SU-DHL-6 (cell line): ENCODE results near the gene SNRNP70.

Experiments
- H2AFZ ChIP-seq: fragments of 200-600 bp; sonication (generic); 2 replicates; pipeline ENCODE4 v1.6.1; 2014; ENCODE audit warnings: low read depth, mild to moderate bottlenecking, moderate library complexity, mixed read lengths, antibody characterized with exemption, low read length; ENCODE audit not compliant: severe bottlenecking
- H3F3A ChIP-seq: fragments of 200-600 bp; shearing (Covaris generic); 2 replicates; pipeline ENCODE4 v1.6.0; 2016; ENCODE audit warnings: antibody characterized with exemption, mild to moderate bottlenecking; ENCODE audit not compliant: insufficient read depth
- H3K27ac ChIP-seq: fragments of 200-600 bp; sonication (generic); 2 replicates; pipeline ENCODE4 v1.5.1; 2016; ENCODE audit warnings: low read depth, mild to moderate bottlenecking, low read length, moderate library complexity, mixed read lengths
- H3K27me3 ChIP-seq: fragments of 200-600 bp; sonication (generic), shearing (Covaris generic); 2 replicates; pipeline ENCODE4 v1.6.0; 2014; ENCODE audit warnings: mild to moderate bottlenecking, low read length
- H3K36me3 ChIP-seq: fragments of 200-600 bp; sonication (generic); 2 replicates; pipeline ENCODE4 v1.6.1; 2014; ENCODE audit warnings: mild to moderate bottlenecking, low read length, mixed read lengths
- H3K4me2 ChIP-seq: fragments of 300-600, 200-600 bp; shearing (Covaris generic), sonication (generic); 2 replicates; pipeline ENCODE4 v1.6.0; 2014; ENCODE audit warnings: low read length, low read depth, mild to moderate bottlenecking; ENCODE audit not compliant: poor library complexity, severe bottlenecking
- H3K4me3 ChIP-seq: fragments of 200-600 bp; sonication (generic); 2 replicates; pipeline ENCODE4 v1.5.1; 2014; ENCODE audit warnings: antibody characterized with exemption, low read length, mild to moderate bottlenecking, mixed read lengths; ENCODE audit not compliant: insufficient read depth, poor library complexity, severe bottlenecking
- H3K79me2 ChIP-seq: fragments of 200-600 bp; sonication (generic); 2 replicates; pipeline ENCODE4 v1.6.1; 2014; ENCODE audit warnings: mild to moderate bottlenecking, low read length, moderate library complexity; ENCODE audit not compliant: insufficient read depth
- H3K9ac ChIP-seq: fragments of 200-600 bp; sonication (generic); 2 replicates; pipeline ENCODE4 v1.7.0; 2014; ENCODE audit warnings: mild to moderate bottlenecking, low read length
- H3K9me2 ChIP-seq: fragments of 200-600 bp; sonication (generic); replicated peaks from 2 replicates; pipeline ENCODE4 v1.6.1; 2014; ENCODE audit warnings: low read length; ENCODE audit not compliant: insufficient read depth
- H3K9me3 ChIP-seq: fragments of 200-600 bp; sonication (generic); 2 replicates; pipeline ENCODE4 v1.6.1; 2014; ENCODE audit warnings: low read length, mixed read lengths; ENCODE audit not compliant: insufficient read depth
- H4K20me1 ChIP-seq: fragments of 200-600 bp; sonication (generic); 2 replicates; pipeline ENCODE4 v1.6.1; 2014; ENCODE audit warnings: low read depth, mild to moderate bottlenecking, antibody characterized with exemption, low read length, moderate library complexity, mixed read lengths
- EZH2phosphoT487 ChIP-seq: fragments of 200-600 bp; sonication (generic), shearing (Covaris generic); conservative IDR thresholded peaks from 2 replicates; pipeline ENCODE4 v1.6.1; 2018; ENCODE audit warnings: mild to moderate bottlenecking, antibody characterized with exemption, low read length, moderate library complexity, mixed read lengths
- TF ChIP-seq, protein P1 (sequence below): fragments of 200-600 bp; sonication (generic); IDR thresholded peaks from one replicate; pipeline ENCODE4 v1.5.1; 2017; ENCODE audit warnings: antibody characterized with exemption, mild to moderate bottlenecking, low read length, moderate library complexity; ENCODE audit not compliant: insufficient read depth, poor library complexity, severe bottlenecking

The SNRNP70 gene

DNA sequence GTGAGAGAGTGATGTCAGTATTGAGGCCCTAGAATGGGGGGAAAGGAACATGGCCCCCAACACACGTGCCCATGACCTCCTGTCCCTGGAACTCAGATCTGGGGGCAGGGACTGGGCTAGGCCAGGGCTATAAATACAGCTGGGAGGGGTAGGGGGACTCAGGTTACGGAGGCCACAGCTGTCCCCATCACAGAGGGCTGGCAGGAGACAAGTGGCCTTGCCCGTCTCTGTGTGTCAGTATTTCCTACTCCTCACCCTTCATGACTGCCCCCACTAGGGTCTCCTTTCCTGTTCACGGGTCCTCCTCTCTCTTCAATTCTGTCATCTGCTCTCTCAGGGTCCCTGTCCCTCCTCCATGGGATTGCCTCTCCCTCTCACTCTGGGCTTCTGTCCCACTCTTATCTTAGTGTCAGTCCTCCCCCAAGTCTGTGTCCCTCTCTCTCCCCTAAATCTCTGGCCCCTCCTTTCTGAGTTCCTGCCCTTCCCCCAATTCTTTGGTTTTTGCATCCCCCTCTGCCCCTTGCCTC, 70.6 kb downstream of the SNRNP70 start:
- TF ChIP-seq, protein P1, sequence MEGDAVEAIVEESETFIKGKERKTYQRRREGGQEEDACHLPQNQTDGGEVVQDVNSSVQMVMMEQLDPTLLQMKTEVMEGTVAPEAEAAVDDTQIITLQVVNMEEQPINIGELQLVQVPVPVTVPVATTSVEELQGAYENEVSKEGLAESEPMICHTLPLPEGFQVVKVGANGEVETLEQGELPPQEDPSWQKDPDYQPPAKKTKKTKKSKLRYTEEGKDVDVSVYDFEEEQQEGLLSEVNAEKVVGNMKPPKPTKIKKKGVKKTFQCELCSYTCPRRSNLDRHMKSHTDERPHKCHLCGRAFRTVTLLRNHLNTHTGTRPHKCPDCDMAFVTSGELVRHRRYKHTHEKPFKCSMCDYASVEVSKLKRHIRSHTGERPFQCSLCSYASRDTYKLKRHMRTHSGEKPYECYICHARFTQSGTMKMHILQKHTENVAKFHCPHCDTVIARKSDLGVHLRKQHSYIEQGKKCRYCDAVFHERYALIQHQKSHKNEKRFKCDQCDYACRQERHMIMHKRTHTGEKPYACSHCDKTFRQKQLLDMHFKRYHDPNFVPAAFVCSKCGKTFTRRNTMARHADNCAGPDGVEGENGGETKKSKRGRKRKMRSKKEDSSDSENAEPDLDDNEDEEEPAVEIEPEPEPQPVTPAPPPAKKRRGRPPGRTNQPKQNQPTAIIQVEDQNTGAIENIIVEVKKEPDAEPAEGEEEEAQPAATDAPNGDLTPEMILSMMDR = no peak
- no peak for TF ChIP-seq EZH2phosphoT487

DNA sequence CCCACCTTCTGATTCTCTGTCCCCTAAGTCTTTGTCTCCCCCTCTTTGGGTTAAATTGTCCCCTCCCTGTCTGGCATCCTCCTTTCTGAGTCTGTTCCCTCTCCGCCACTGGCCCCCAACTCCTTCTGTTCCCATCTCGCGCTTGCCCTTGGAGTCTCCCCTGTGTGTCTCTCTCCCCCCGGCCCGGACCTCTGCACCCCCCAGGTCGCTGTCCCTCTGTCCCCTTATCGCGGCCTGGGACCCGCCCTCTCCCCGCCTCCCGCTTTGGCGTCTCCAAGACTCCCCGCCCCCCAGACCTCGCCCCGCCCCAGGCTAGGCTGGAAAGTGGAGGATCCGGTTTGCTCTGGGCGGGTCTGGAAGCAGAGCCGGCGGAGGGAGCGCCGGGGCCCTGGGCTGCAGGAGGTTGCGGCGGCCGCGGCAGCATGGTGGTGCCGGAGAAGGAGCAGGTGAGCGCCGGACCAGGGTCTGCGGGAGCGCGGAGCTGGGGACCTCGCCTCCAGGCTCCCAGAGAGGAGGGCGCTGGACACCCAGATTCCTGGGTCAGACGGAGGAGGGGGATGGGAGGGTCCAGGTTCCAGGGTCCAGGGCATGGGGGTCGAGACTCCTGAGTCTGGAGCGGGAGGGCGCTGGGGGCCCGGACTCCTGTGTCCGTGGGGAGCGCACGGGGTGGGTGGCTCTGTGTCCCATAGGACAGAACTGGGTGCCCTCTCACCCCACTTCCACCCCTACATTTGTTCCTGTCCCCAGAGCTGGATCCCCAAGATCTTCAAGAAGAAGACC, 72.4 kb downstream of the SNRNP70 start, which contains the start of gene TRPM4:
TSS of gene TRPM4 (plus strand) at position 348 of the 780 bp plus-strand sequence. CDS start at position 423, 75 bp downstream.
- Histone ChIP-seq H3K27me3 (no peaks in the 10 kb centered on the region), H3K9me3 (no peaks in the 10 kb centered on the region), H3K36me3 (no peaks in the 10 kb centered on the region), H3K27ac (no peak within 1 kb of the TSS), H2AFZ (no peak within 1 kb of the TSS), H3K9ac (no peak within 1 kb of the TSS), H3K4me2 (no peak within 1 kb of the TSS), H3K9me2 (no peaks in the 10 kb centered on the region), H3K79me2 (no peaks in the 10 kb centered on the region), H3F3A (no peaks in the 10 kb centered on the region), H4K20me1 (no peaks in the 10 kb centered on the region), H3K4me3 (no peak within 1 kb of the TSS)
- TF ChIP-seq, protein P1 = no peak
- no peak for TF ChIP-seq EZH2phosphoT487

More for the DNA sequence above, 70.6 kb downstream of the SNRNP70 start:
- no peaks in the 10 kb centered on the region for H3K79me2 ChIP-seq
- H3F3A ChIP-seq = no peaks in the 10 kb centered on the region
- no peaks in the 10 kb centered on the region for H3K27me3 ChIP-seq
- no peak overlapping the region for H3K4me3 ChIP-seq
- H3K9ac ChIP-seq = no peak overlapping the region
- no peak overlapping the region for H2AFZ ChIP-seq
- no peaks in the 10 kb centered on the region for H3K36me3 ChIP-seq
- H3K9me2 ChIP-seq = no peaks in the 10 kb centered on the region
- no peaks in the 10 kb centered on the region for H3K9me3 ChIP-seq
- H4K20me1 ChIP-seq = no peaks in the 10 kb centered on the region
- H3K27ac ChIP-seq = no peak overlapping the region
- no peak overlapping the region for H3K4me2 ChIP-seq
